HG03520 (cell line): Measurements from ENCODE around the gene CEP70.

Experiments
- ATAC-seq: cut with Tn5 transposase; IDR thresholded peaks from one replicate; pipeline ENCODE4 v1.9.1; 2021; ENCODE audit warnings: mild to moderate bottlenecking, moderate library complexity; ENCODE audit not compliant: unreplicated experiment

Gene CEP70

GRCh38 chr3:138472141-138472825, 121.8 kb downstream of the CEP70 start:
- no peak for ATAC-seq

DNA sequence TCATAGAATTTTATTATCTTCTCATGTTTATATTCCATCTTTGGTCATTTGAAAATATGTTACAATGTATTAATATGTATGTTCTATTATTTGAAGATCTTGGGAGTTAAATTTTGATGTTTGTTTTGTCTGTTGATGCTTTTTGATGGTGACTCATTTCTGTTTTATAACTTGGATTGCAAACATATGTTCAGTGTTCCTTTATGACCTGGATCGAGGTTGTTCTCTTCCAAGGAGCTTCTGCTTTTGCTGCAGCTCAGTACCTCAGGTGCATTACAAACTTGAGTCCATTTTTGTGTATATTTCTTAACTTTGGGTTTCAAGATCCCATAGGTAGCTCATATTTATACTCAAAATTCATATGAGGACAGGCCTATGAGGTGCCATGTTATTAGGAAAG, 122.6 kb downstream of the CEP70 start:
- ATAC-seq = no peak

DNA sequence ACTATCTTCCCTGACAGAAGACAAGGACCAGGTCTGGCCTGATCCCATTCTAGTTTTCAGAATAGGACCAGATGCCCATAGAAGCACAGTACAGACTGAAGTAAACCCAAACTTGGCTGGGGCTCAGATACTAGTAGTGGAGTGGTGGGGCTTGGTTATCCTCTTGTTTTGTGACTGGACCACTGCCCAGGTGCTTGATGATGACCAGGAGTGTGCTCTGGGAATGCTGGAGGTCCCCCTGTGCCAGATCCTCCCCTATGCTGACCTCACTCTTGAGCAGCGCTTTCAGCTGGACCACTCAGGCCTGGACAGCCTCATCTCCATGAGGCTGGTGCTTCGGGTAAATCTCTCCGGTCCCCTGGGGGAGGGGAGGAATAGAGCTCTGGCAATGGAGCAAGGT, 123.4 kb downstream of the CEP70 start:
- ATAC-seq = no peak

- no peak for ATAC-seq
Measured at GRCh38 chr3:138469874-138470273, 124.2 kb downstream of the CEP70 start.

- ATAC-seq = no peak
Measured at GRCh38 chr3:138468886-138469285, 125.2 kb downstream of the CEP70 start.

GRCh38 chr3:138468451-138468850, 125.6 kb downstream of the CEP70 start:
- no peak for ATAC-seq

DNA sequence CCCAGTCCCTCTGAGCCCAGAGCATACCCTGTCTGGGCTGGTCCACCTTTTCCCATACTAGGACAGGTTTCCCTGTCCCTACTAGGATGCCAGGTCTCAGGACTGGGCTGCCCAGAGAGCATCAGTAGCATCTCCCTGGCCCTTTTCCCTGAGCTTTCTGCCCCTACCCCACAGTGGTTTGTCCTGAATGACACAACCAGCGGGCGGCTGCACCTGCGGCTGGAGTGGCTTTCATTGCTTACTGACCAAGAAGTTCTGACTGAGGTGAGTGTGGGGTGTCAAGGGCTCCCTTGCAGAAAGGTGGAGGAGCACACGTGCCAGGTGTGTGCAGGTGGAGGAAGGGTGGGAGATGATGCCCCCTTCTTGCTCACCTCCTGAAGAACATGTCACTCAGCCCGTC, 126.1 kb downstream of the CEP70 start:
- no peak for ATAC-seq

GRCh38 chr3:138465925-138466324, 128.1 kb downstream of the CEP70 start:
- no peak for ATAC-seq

DNA sequence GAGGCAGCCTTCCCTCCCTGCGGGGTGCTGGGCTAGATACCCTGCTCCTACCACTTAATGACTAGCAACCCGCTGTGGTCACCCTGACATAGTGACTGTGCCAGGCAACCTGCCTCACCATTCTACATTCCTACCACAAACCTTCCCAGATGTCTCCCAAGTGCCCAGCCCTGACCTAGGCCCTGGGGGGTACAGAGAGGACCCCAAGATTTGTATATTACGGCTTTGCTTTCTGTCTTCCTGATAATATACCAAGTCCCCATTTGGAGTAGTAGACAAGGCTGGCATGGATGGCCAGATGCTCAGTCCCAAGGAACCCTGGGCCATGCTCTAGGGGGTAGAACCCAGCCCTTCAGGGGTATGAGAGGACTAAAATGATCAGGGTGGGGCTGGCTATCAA, 128.6 kb downstream of the CEP70 start:
- no peak for ATAC-seq

DNA sequence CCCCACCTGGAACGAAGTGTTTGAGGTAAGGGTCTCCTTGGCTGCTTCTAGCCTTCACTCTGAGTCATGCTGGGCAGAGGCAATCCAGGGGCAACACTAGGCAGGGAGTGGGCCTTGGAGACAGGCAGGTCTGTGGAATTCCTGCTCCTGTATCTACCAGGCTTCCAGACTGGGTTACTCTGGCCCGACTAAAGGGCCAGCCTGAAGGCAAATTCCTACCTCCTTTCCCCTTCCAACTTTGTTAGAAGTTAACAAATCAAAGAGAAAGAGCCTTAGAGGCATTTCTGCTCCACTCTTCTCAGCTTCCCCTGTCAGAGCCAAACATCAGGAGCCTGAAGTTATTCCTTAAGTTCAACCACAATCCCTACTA, 129.6 kb downstream of the CEP70 start:
- ATAC-seq = no peak

DNA sequence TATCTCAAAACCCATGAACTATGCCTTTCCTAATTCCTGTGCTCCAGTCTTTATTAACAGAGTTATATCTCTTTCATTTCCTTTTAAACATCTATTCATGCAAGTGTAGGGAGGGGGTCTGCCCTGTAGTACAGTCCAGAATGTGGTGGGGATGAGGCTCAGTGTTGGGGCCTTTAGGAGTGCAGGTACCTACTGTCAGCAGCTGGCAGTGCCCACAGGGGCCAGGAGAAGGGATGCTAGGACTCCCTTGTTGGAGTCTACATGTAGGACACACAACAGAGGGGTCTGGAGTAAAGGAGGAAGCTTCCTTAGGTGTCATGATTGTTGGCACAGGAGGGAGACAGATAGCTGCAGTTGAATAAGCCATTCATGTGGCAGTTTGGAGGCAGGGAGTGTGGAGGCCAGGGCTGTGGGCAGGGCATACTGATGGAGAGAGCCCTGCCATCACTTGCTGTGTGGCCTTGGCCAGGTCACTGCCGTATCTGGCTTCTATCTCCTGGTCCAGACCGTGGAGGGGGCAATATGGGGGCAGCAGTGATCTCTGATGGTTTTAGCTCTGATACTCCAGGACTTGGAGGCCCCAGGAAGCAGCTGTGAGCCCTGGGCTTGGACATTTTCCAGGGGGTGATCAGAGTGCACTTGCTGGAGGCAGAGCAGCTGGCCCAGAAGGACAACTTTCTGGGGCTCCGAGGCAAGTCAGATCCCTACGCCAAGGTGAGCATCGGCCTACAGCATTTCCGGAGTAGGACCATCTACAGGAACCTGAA, 130.2 kb downstream of the CEP70 start:
- ATAC-seq = no peak

- no peak for ATAC-seq
Measured at GRCh38 chr3:138461896-138462295, 132.2 kb downstream of the CEP70 start.

DNA sequence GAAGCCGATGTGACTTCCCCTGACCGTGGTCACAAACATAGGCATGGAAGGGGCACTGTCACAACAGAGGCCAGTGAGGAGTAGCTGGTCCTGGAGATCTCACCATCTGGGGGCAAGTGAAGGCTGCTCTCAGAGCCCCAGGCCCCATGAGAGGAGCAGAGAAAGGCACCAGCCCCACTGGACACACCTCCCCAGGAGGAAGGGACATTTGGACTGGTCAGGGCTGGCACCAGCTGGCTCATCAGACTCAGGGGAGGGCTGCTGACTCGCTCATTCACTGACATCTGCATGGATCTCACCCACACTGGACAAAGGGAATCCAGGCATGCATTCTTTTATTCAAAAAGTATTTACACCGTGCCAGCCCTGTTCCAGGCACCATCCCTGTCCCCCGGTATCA, 132.8 kb downstream of the CEP70 start:
- ATAC-seq = no peak

DNA sequence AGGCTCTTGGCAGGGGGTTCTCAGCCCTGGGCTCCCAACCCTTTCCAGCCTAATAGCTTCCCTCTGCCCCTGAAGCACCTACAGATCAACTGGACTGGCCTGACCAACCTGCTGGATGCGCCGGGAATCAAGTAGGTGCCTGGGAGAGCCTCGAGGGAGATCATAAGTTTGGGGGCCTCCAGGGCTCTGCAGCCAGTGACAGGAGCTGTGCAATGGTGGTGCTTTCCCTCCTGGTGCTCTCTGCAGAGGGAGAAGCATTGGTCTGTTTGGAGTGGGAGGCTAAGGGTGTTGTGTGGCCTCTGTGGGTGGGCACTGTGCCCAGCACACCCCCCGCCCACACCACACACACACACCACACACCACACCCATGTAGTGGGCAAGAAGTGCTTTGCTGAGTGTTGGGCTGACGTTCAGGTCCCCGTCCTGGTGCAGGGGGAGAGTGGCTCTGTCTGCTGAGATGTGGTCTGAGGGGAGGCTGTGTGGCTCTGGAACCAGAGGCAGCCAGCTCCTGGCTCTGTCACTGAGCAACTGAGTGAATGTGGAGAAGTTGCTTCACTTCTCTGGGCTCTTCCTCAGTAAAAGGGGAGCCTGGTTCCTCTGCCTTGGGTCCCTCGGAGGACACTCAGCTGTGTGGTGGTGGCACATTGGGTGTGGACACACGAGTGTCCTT, 133.4 kb downstream of the CEP70 start:
- ATAC-seq = no peak

GRCh38 chr3:138459619-138460535, 134.2 kb downstream of the CEP70 start:
- ATAC-seq = no peak

GRCh38 chr3:138458774-138459499, 135.1 kb downstream of the CEP70 start:
- no peak for ATAC-seq

DNA sequence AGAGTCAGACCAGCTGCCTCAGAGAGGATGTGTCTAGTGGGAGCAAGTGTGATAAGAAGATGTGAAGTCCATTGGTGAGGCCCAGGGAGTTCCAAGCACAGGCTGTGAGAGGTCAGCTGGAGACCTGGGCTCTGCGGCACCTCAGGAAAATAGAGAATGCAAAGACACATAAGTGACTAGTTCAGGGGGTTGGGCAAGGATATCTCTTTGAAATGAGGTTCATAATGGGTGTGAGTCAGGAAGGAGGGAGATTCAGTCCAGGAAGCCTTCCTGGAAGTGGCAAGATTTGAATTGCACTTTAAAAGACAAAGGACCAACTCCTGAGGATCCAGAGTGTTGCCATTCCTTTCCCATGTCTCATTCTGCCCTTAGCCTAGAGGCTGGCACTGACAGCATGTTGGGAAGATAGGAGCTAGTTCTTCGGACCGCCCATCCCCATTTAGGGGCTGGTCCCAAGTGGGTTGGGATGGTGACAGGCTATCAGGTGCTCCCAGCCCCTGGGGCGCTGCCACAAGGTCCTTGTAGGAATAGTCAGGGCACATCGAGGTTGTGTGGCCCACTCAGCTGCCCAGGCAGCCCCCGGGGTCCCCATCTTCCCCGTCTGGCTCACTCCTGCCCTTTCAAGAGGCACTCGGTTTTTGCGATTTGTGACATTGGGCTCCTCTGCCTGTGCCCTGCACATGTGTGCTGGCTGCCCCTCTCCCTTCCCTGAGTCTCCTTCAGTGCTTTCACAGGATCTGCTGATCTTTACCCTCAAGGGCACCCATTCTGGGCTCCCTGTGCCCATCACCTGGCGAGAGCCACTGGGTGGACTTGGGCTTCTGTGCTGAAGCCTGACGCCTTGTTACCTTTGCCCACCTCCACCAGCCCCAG, 136.0 kb downstream of the CEP70 start:
- ATAC-seq = no peak

GRCh38 chr3:138456961-138457862, 136.8 kb downstream of the CEP70 start:
- no peak for ATAC-seq
